Nucleus accumbens (tissue), 56 donors: ENCODE results near the gene RHOG.

Source experiments
- DNase-seq, 56 donors: peaks; one replicate each; lab custom pipeline; 2025; lab: John Stamatoyannopoulos, UW

Gene RHOG

DNA sequence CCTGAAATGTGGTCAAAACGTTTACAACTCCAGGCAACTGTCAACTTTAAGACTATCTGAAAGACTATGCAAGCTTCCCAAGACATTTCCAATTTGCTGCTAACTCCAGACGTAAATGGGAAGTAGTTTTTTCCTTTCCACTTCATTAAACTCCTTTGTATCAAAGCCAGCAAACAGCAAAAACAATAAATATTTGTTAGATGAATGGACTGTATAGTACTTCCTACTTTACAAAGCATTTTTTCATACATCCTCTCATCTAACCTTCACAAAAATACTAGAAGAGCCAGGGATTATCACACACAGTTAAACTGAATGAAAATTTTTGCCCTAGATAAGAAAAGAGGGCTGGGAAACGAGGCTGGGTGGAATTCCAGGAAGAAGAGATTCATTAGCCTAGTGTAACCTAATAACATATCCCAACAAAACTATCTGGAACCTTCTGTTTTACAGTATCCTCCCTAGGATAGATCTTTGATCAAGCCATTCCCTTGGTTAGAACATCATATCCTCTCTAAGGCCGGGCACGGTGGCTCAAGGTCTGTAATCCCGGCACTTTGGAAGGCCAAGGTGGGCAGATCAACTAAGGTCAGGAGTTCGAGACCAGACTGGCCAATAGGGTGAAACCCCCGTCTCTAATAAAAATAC lies 53.9 kb downstream of the RHOG start:
- DNase-seq: no peak

DNA sequence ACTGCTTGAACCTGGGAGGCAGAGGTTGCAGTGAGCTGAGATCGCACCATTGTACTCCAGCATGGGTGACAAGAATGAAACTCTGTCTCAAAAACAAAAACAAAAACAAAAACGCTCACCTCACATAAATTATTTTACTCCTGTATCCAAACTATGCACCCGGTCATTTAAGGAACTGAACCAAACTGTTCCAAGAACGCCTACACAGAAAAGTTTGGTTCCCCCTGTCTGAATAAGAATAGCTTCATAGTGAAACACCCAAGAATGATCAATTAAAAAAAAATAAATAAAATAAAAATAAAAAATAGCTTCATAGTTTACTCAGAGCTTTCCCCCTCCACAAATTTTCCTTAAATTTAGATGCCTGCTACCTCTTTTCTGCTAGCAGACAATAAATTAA lies 57.1 kb downstream of the RHOG start:
- DNase-seq: no peak

DNA sequence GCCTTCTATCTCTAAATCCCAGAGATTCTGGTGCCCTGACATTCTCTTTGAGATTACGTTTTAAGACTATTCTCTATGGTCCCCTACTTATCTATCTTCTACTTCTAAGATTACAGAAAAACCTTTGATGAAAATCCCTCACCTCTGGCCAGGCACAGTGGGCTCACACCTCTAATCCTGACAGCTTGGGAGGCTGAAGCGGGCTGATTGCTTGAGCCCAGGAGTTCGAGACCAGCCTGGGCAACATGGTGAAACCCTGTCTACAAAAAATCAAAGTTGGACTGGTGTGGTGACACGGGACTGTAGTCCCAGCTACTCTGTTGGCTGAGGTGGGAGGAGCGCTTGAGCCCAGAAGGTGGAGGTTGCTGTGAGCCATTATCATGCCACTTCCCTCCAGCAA lies 57.8 kb downstream of the RHOG start:
- no peak for DNase-seq

DNA sequence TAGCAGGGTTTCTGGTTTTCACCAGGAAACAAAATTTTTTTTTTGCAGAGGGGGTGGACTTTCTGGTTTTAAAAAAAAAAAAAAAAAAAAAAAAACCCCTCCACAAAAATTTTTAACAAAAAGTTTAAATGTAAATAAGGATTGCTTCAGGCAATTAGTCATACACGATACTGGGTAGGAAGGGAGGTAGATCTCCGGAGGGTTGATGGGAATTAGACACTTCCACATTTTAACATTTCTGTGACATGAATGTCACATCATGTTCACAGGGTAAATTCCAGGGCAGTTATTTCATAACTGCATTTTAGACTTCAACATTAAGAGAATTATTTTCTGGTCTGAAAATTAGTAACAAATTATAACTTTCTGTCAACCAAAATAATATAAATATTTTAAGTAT lies 59.3 kb downstream of the RHOG start:
- DNase-seq: no peak
